ENCODE data around the gene CD22.

DNA sequence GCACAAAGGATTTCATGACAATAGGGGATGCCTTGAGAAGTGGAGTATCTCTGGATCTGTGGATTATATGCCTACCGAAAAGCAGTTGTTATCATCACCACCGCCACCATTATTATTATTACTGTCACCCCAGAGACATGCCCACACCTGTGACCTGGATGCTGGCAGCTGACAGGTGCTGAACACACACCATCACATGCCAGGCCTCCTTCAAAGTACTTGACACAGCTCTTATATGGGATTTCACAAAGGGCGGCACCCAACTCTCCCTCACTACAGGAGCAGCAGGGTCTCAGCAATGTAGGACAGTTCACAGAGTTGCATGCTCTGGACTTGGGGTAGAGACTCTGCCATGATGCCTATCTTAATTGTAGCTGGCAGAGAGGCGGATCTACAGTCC is 36.3 kb downstream of the CD22 start:
- TF ChIP-seq, protein P1, sequence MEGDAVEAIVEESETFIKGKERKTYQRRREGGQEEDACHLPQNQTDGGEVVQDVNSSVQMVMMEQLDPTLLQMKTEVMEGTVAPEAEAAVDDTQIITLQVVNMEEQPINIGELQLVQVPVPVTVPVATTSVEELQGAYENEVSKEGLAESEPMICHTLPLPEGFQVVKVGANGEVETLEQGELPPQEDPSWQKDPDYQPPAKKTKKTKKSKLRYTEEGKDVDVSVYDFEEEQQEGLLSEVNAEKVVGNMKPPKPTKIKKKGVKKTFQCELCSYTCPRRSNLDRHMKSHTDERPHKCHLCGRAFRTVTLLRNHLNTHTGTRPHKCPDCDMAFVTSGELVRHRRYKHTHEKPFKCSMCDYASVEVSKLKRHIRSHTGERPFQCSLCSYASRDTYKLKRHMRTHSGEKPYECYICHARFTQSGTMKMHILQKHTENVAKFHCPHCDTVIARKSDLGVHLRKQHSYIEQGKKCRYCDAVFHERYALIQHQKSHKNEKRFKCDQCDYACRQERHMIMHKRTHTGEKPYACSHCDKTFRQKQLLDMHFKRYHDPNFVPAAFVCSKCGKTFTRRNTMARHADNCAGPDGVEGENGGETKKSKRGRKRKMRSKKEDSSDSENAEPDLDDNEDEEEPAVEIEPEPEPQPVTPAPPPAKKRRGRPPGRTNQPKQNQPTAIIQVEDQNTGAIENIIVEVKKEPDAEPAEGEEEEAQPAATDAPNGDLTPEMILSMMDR (IDR thresholded peaks at IDR 0.05; ENCODE audit: low read length) = no peak
- TF ChIP-seq EZH2 (optimal IDR thresholded peaks at IDR 0.05; ENCODE audit: low read depth, low read length) (no peak), EZH2phosphoT487 (IDR thresholded peaks at IDR 0.05; ENCODE audit: low read length) (no peak)
